Activated CD4-positive, alpha-beta memory T cell treated with anti-CD3 and anti-CD28 coated beads, Interleukin-2, amount 10 ng/mL, durations not matched to agents 7 days and 5 days (primary cell): ENCODE results near the gene RRAS. TPM values are rescaled to one million over a fixed set of nuclear protein-coding genes. Genes with fewer than 3 reads are reported as not detected.
A peak's percentile ranks its signal among the peaks of the same experiment; 100 is the strongest.

Experiments
- CTCF ChIA-PET: fragments of 350-600 bp; sonication (Branson Sonifier 250); formaldehyde crosslinking; loops from one replicate; lab custom pipeline; 2021; ENCODE audit warnings: antibody characterized with exemption, inconsistent platforms; lab: Charles Lee
- POLR2A ChIA-PET: fragments of 350-600 bp; sonication (Branson Sonifier 250); formaldehyde crosslinking; loops from one replicate; lab custom pipeline; 2021; ENCODE audit warnings: antibody characterized with exemption; lab: Charles Lee
- DNase-seq: peaks from one replicate; pipeline ENCODE4 v3.0.0-alpha.2; 2020
- H3K27ac Mint-ChIP-seq: one replicate; pipeline ENCODE4 v1.8.0; 2021; ENCODE audit warnings: mild to moderate bottlenecking, mixed read lengths
- H3K27me3 Mint-ChIP-seq: one replicate; pipeline ENCODE4 v1.8.0; 2021; ENCODE audit warnings: mixed read lengths
- H3K36me3 Mint-ChIP-seq: one replicate; pipeline ENCODE4 v1.8.0; 2021; ENCODE audit warnings: low read depth, mixed read lengths
- H3K4me1 Mint-ChIP-seq: one replicate; pipeline ENCODE4 v1.8.0; 2021; ENCODE audit warnings: mixed read lengths
- H3K4me3 Mint-ChIP-seq: one replicate; pipeline ENCODE4 v1.8.0; 2021; ENCODE audit warnings: mild to moderate bottlenecking, mixed read lengths
- H3K9me3 Mint-ChIP-seq: one replicate; pipeline ENCODE4 v1.8.0; 2021; ENCODE audit warnings: mixed read lengths
- total RNA-seq, 2 experiments: library from RNA; stranded (reverse); gene quantifications; one replicate each; pipeline ENCODE4 v1.2.3, GENCODE V29; 2021

Gene RRAS
- total RNA-seq, 2 experiments from 2014 or later: 17.8 to 18.1 TPM

- CTCF ChIA-PET: interaction anchor here (0.5 to 9.1 kb wide), 22 partner anchors 8 to 220 kb away, joined by 3 to 90 read pairs (median 3); partner anchors contain the start of genes ADM5, NOSIP, PIH1D1 and RRAS
- POLR2A ChIA-PET: interaction anchor here (0.8 to 2.6 kb wide), 3 partner anchors 29 to 79 kb away, joined by 4 to 6 read pairs (median 5); no protein-coding TSS in a partner anchor
- peaks cover 22% of the 10 kb centered on the region for H3K4me1 Mint-ChIP-seq
- no peak overlapping the region for H3K27ac Mint-ChIP-seq
- DNase-seq: peak; percentile 78
- H3K36me3 Mint-ChIP-seq: peaks cover 22% of the 10 kb centered on the region
- no peaks in the 10 kb centered on the region for H3K9me3 Mint-ChIP-seq
- H3K4me3 Mint-ChIP-seq: no peak overlapping the region
- no peaks in the 10 kb centered on the region for H3K27me3 Mint-ChIP-seq
These were observed 32.4 kb upstream of the RRAS start for GRCh38 chr19:49672131-49672919.

GRCh38 chr19:49669516-49669915 is 29.6 kb upstream of the RRAS start:
- peaks cover 35% of the 10 kb centered on the region for H3K36me3 Mint-ChIP-seq
- H3K27ac Mint-ChIP-seq: no peak overlapping the region
- ChIA-PET POLR2A (interaction anchor here (1.3 kb wide), 1 partner anchor 23 kb away, joined by 3 read pairs; no protein-coding TSS in a partner anchor), CTCF (interaction anchor here (0.8 to 1.5 kb wide), 3 partner anchors 26 to 167 kb away, joined by 3 to 4 read pairs (median 3); no protein-coding TSS in a partner anchor)
- peaks cover 32% of the 10 kb centered on the region for H3K4me1 Mint-ChIP-seq
- H3K9me3 Mint-ChIP-seq: no peaks in the 10 kb centered on the region
- no peaks in the 10 kb centered on the region for H3K27me3 Mint-ChIP-seq
- no peak overlapping the region for H3K4me3 Mint-ChIP-seq
- no peak for DNase-seq

GRCh38 chr19:49667473-49667872 is 27.5 kb upstream of the RRAS start:
- POLR2A ChIA-PET: interaction anchor here (6.1 to 7.5 kb wide), 2 partner anchors 10 to 25 kb away, joined by 73 to 91 read pairs; partner anchors contain the start of genes PRMT1, RRAS and SCAF1
- Mint-ChIP-seq H3K4me1 (peaks cover 44% of the 10 kb centered on the region), H3K9me3 (no peaks in the 10 kb centered on the region), H3K4me3 (peak overlapping the region; percentile 96), H3K36me3 (peaks cover 43% of the 10 kb centered on the region), H3K27ac (peak overlapping the region; percentile 68), H3K27me3 (no peaks in the 10 kb centered on the region)
- no peak for DNase-seq
- CTCF ChIA-PET: interaction anchor here (1.0 kb wide), 1 partner anchor 9 kb away, joined by 4 read pairs; no protein-coding TSS in a partner anchor

GRCh38 chr19:49666120-49666444 is 26.1 kb upstream of the RRAS start:
- H3K4me1 Mint-ChIP-seq: peaks cover 38% of the 10 kb centered on the region
- ChIA-PET POLR2A (interaction anchor here (1.1 to 7.5 kb wide), 8 partner anchors 9 to 178 kb away, joined by 3 to 91 read pairs (median 5); partner anchors contain the start of genes PRMT1, PRR12, RPL13A and RRAS), CTCF (interaction anchor here (2.0 to 2.7 kb wide), 2 partner anchors 10 to 97 kb away, joined by 6 to 26 read pairs; partner anchors contain the start of gene PRMT1)
- no peak for DNase-seq
- no peaks in the 10 kb centered on the region for H3K27me3 Mint-ChIP-seq
- H3K27ac Mint-ChIP-seq: peak overlapping the region; percentile 93
- peak overlapping the region; percentile 96 for H3K4me3 Mint-ChIP-seq
- no peaks in the 10 kb centered on the region for H3K9me3 Mint-ChIP-seq
- H3K36me3 Mint-ChIP-seq: peaks cover 37% of the 10 kb centered on the region

GRCh38 chr19:49665351-49666119 is 25.6 kb upstream of the RRAS start, which contains the start of the genes BCL2L12 and IRF3:
TSS of gene BCL2L12 (plus strand) at chr19:49665933. CDS start at chr19:49666693, 760 bp downstream.
TSS of gene IRF3 (minus strand) at chr19:49665857. CDS start at chr19:49664838, 1,019 bp downstream.
- peak within 1 kb of the TSS; percentile 96 for H3K4me3 Mint-ChIP-seq
- H3K36me3 Mint-ChIP-seq: peaks cover 38% of the 10 kb centered on the region
- peak; percentile 99 for DNase-seq
- H3K27me3 Mint-ChIP-seq: no peaks in the 10 kb centered on the region
- peak within 1 kb of the TSS; percentile 93 for H3K27ac Mint-ChIP-seq
- peaks cover 38% of the 10 kb centered on the region for H3K4me1 Mint-ChIP-seq
- ChIA-PET CTCF (interaction anchor here (0.7 to 2.7 kb wide), 3 partner anchors 11 to 96 kb away, joined by 3 to 26 read pairs (median 6); partner anchors contain the start of gene PRMT1), POLR2A (interaction anchor here (0.6 to 7.5 kb wide), 14 partner anchors 8 to 274 kb away, joined by 3 to 91 read pairs (median 4); partner anchors contain the start of genes AKT1S1, NOSIP, PRMT1 and PRR12)
- H3K9me3 Mint-ChIP-seq: no peaks in the 10 kb centered on the region

GRCh38 chr19:49665036-49665350 is 25.1 kb upstream of the RRAS start:
- peak overlapping the region; percentile 96 for H3K4me3 Mint-ChIP-seq
- CTCF ChIA-PET: interaction anchor here (0.6 to 2.7 kb wide), 7 partner anchors 8 to 162 kb away, joined by 3 to 26 read pairs (median 6); partner anchors contain the start of genes PRMT1 and RRAS
- no peaks in the 10 kb centered on the region for H3K27me3 Mint-ChIP-seq
- no peaks in the 10 kb centered on the region for H3K9me3 Mint-ChIP-seq
- DNase-seq: no peak
- POLR2A ChIA-PET: interaction anchor here (0.6 to 7.5 kb wide), 17 partner anchors 8 to 273 kb away, joined by 3 to 91 read pairs (median 5); partner anchors contain the start of genes AKT1S1, NOSIP, PRMT1 and PRR12
- peaks cover 44% of the 10 kb centered on the region for H3K36me3 Mint-ChIP-seq
- H3K4me1 Mint-ChIP-seq: peaks cover 38% of the 10 kb centered on the region
- H3K27ac Mint-ChIP-seq: peak overlapping the region; percentile 93

- Mint-ChIP-seq H3K4me1 (peaks cover 35% of the 10 kb centered on the region), H3K27ac (peak overlapping the region; percentile 93), H3K4me3 (peak overlapping the region; percentile 96), H3K27me3 (no peaks in the 10 kb centered on the region), H3K9me3 (no peaks in the 10 kb centered on the region), H3K36me3 (peaks cover 44% of the 10 kb centered on the region)
- POLR2A ChIA-PET: interaction anchor here (0.6 to 7.5 kb wide), 20 partner anchors 7 to 272 kb away, joined by 3 to 91 read pairs (median 4); partner anchors contain the start of genes AKT1S1, NOSIP, PRMT1 and PRRG2
- CTCF ChIA-PET: interaction anchor here (0.6 to 2.7 kb wide), 10 partner anchors 8 to 161 kb away, joined by 3 to 26 read pairs (median 4); partner anchors contain the start of genes PRMT1 and RRAS
- DNase-seq: peak; percentile 93
These were observed 24.5 kb upstream of the RRAS start for GRCh38 chr19:49664171-49665035.

GRCh38 chr19:49663224-49663623 is 23.3 kb upstream of the RRAS start:
- peaks cover 35% of the 10 kb centered on the region for H3K4me1 Mint-ChIP-seq
- DNase-seq: no peak
- peak overlapping the region; percentile 93 for H3K27ac Mint-ChIP-seq
- no peaks in the 10 kb centered on the region for H3K9me3 Mint-ChIP-seq
- H3K27me3 Mint-ChIP-seq: no peaks in the 10 kb centered on the region
- ChIA-PET POLR2A (interaction anchor here (0.6 to 7.5 kb wide), 10 partner anchors 8 to 167 kb away, joined by 3 to 91 read pairs (median 4); partner anchors contain the start of genes PRMT1, RPS11, RRAS and SCAF1), CTCF (interaction anchor here (0.9 to 2.7 kb wide), 5 partner anchors 8 to 54 kb away, joined by 3 to 26 read pairs (median 5); partner anchors contain the start of gene PRMT1)
- H3K4me3 Mint-ChIP-seq: peak overlapping the region; percentile 96
- H3K36me3 Mint-ChIP-seq: peaks cover 44% of the 10 kb centered on the region

- DNase-seq: no peak
- POLR2A ChIA-PET: interaction anchor here (0.6 to 7.5 kb wide), 4 partner anchors 15 to 82 kb away, joined by 3 to 73 read pairs (median 7); partner anchors contain the start of genes NOSIP and PRMT1
- Mint-ChIP-seq H3K27me3 (no peaks in the 10 kb centered on the region), H3K4me1 (peaks cover 29% of the 10 kb centered on the region), H3K27ac (no peak overlapping the region), H3K9me3 (no peaks in the 10 kb centered on the region), H3K4me3 (no peak overlapping the region), H3K36me3 (peaks cover 47% of the 10 kb centered on the region)
- CTCF ChIA-PET: no interaction called here
These were observed 22.1 kb upstream of the RRAS start for GRCh38 chr19:49662011-49662410.

- Mint-ChIP-seq H3K27ac (no peak overlapping the region), H3K27me3 (no peaks in the 10 kb centered on the region), H3K4me1 (peaks cover 19% of the 10 kb centered on the region), H3K9me3 (no peaks in the 10 kb centered on the region), H3K36me3 (peaks cover 55% of the 10 kb centered on the region), H3K4me3 (no peak overlapping the region)
- ChIA-PET CTCF (no interaction called here), POLR2A (interaction anchor here (1.0 to 2.5 kb wide), 4 partner anchors 12 to 18 kb away, joined by 3 to 11 read pairs (median 4); partner anchors contain the start of gene SCAF1)
- DNase-seq: no peak
These were observed 20.5 kb upstream of the RRAS start for GRCh38 chr19:49660338-49660961.
